Stimulated activated CD4-positive, alpha-beta T cell treated with anti-CD3 and anti-CD28 coated beads, Interleukin-15, amount 100 ng/mL, for 24 hours (primary cell): Measurements from ENCODE around the gene JPT2.

Source experiments
- DNase-seq: peaks from one replicate; pipeline ENCODE4 v3.0.0-alpha.2; 2020

Gene JPT2

GRCh38 chr16:1677339-1677738 is 740 bp upstream of the JPT2 start:
- no peak for DNase-seq

- peak; percentile 65 for DNase-seq
These were observed 520 bp downstream of the JPT2 start for GRCh38 chr16:1678500-1679098.

GRCh38 chr16:1680361-1680760 is 2.3 kb downstream of the JPT2 start:
- DNase-seq = no peak

- no peak for DNase-seq
These were observed 3.0 kb downstream of the JPT2 start for GRCh38 chr16:1681032-1681431.

GRCh38 chr16:1687427-1688316 is 9.6 kb downstream of the JPT2 start:
- no peak for DNase-seq

GRCh38 chr16:1688807-1689560 is 10.9 kb downstream of the JPT2 start:
- no peak for DNase-seq

GRCh38 chr16:1689853-1690252 is 11.8 kb downstream of the JPT2 start:
- no peak for DNase-seq

- no peak for DNase-seq
These were observed 12.7 kb downstream of the JPT2 start for GRCh38 chr16:1690810-1691209.

GRCh38 chr16:1691276-1691675 is 13.2 kb downstream of the JPT2 start:
- no peak for DNase-seq

- DNase-seq = no peak
These were observed 13.9 kb downstream of the JPT2 start for GRCh38 chr16:1691956-1692355.

GRCh38 chr16:1696863-1697262 is 18.8 kb downstream of the JPT2 start:
- no peak for DNase-seq

- no peak for DNase-seq
These were observed 20.6 kb downstream of the JPT2 start for GRCh38 chr16:1698680-1699079.

GRCh38 chr16:1700246-1700645 is 22.2 kb downstream of the JPT2 start:
- DNase-seq = no peak

GRCh38 chr16:1701216-1701878 is 23.3 kb downstream of the JPT2 start:
- no peak for DNase-seq

- peak; percentile 55 for DNase-seq
These were observed 27.2 kb downstream of the JPT2 start for GRCh38 chr16:1705324-1705687.

- DNase-seq = peak; percentile 92
These were observed 27.8 kb downstream of the JPT2 start, which contains the start of gene MAPK8IP3 for GRCh38 chr16:1705688-1706385. MAPK8IP3 (plus strand) TSS chr16:1706195; CDS start chr16:1706340, 145 bp downstream.

- DNase-seq = peak; percentile 49
These were observed 28.5 kb downstream of the JPT2 start for GRCh38 chr16:1706386-1707192.

GRCh38 chr16:1707193-1707790 is 29.2 kb downstream of the JPT2 start:
- DNase-seq = no peak

GRCh38 chr16:1708083-1708767 is 30.1 kb downstream of the JPT2 start:
- no peak for DNase-seq

GRCh38 chr16:1708768-1709180 is 30.7 kb downstream of the JPT2 start:
- DNase-seq = no peak
